SIG-M5 (cell line): Measurements from ENCODE around the gene RTN4RL1.

Experiments used
- DNase-seq: peaks from one replicate; lab custom pipeline; 2025; lab: John Stamatoyannopoulos, UW

Gene RTN4RL1

DNA sequence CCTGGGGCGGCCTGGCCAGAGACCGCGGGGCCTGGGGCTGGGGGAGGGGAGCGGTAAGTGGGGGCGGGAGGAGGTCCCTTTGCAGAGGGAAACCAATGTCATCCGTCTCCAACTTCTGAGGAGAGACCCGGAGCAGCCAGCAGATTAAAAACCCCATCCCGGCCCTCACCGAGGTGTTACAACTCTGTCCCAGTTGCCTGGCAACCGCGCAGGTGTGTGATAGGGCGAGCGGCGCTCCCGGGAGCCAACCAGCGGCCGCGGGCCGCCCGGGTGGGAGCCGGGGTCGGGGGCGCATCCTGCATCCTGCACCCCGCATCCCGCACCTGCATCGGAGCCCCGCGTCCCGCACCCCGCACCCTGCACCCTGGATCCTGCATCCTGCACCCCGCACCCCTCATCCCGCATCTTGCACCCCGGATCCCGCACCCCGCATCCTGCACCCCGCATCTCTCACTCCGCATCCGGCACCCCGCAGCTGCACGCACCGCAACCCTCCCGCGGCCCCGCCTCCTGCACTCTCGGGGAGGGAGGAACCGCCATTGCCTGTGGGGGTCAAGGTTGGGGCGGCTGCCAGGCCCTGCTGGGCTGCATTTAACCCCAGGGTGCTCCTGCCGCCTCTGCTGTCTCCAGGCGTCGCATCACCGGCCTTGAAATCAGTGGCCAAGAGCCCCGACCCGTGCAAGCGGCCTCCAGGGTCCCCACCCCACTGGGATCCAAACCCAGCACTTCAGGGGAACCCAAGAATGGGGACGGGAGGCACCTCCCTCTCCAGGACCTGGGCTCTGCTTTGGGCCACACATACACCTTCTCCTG is 47.3 kb downstream of the RTN4RL1 start:
- no peak for DNase-seq

- DNase-seq: no peak
Observed at GRCh38 chr17:1976683-1977064, 48.5 kb downstream of the RTN4RL1 start.

DNA sequence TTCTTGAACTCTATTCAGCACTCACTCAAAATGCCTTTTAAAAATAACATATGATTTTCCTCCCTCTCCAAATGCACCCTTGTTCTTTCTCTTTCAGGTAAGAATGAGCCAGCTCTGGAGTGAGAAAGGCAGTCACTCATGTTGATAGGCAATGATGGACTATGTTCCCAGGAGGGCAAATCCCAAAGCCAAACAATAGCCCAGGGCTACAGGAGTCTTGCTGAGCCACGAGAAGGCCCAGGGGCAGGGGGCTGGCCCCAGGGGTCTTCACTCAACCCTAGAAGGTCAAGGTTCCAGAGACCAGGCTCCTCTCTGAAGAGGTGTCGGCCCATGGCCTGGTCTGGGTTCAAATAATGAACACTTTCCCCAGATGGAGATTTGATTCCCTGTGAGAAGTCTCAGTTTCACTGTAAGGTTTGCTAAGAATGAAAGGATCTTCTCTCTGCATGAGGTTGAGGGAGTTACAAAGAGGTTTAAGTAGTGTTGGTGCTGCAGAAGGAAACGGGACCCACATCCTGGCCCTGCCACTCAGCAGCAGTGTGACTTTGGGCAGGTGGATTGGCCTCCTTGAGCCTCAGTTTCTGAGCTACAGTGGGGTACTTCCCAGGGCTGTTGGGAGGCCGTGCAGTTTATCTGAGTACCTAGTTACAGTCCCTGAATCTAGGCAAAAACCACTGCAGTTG is 49.0 kb downstream of the RTN4RL1 start:
- no peak for DNase-seq

DNA sequence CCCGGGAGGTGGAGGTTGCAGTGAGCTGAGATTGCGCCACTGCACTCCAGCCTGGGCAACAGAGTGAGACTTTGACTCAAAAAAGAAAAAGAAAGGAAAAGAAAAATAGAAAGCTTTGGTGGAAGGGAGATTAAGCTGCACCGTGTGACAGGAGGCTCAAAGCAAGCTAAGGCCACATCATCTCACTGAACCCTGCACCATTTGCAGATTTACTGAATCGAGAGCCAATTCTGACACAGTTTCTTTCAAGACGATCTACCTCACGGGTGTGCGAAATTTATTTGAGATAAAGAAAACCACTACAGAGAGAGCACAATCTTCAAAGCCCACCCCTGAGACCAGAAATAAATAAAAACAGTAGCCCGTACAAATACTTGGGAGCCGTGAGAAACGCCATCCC is 49.6 kb downstream of the RTN4RL1 start:
- no peak for DNase-seq

DNA sequence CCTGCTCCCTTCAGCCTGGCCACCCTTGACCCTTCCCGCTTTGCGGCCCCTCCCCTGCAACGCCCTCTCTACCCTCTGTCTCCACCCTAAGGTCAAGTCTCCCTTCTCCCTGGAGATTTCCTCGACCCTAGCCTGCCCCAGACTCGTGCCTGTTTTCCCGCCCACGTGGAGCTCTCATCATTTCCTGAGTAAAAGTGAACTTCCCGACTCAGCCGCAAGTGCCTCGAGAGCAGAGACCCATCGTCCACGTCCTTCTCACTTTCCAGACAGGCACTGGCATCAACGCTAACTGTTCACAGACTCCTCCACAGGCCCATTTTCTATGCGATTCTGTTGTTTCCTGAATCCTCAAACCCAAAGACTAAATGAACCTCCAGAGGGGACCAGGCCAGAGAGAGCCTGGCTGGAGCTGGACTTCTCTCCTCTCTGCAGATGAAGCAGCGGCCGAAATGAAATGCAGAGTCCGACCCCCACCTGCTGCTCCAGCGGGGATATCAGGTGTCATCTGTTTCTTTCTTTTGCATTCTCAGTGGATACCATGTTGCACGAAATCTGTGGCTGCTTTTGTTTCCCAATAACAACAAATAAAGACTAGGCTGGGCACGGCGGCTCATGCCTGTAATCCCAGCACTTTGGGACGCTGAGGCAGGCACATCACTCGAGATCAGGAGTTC is 52.5 kb downstream of the RTN4RL1 start:
- DNase-seq: no peak

DNA sequence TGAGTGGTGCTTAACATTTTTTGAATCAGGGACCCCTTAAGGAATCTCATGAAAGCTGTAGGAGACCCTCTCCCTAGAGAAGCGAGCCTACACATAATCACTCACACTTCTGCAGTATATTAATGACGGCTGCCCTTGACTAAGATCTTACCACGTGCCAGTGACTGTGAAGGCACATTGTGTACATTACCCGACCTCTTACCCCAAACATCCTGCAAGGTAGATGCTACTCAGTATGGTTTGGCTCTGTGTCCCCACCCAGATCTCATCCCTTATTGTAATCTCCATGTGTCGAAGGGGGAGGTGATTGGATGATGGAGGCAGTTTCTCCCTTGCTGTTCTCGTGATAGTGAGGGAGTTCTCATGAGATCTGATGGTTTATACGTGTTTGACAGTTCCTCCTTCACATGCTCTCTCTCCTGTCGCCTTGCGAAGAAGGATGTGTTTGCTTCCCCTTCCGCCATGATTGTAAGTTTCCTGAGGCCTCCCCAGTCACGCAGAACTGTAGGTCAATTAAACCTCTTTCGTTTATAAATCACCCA is 54.2 kb downstream of the RTN4RL1 start:
- DNase-seq: no peak

GRCh38 chr17:1969712-1970111 is 55.4 kb downstream of the RTN4RL1 start:
- DNase-seq: no peak

- no peak for DNase-seq
Observed at GRCh38 chr17:1967213-1967612, 57.9 kb downstream of the RTN4RL1 start.

DNA sequence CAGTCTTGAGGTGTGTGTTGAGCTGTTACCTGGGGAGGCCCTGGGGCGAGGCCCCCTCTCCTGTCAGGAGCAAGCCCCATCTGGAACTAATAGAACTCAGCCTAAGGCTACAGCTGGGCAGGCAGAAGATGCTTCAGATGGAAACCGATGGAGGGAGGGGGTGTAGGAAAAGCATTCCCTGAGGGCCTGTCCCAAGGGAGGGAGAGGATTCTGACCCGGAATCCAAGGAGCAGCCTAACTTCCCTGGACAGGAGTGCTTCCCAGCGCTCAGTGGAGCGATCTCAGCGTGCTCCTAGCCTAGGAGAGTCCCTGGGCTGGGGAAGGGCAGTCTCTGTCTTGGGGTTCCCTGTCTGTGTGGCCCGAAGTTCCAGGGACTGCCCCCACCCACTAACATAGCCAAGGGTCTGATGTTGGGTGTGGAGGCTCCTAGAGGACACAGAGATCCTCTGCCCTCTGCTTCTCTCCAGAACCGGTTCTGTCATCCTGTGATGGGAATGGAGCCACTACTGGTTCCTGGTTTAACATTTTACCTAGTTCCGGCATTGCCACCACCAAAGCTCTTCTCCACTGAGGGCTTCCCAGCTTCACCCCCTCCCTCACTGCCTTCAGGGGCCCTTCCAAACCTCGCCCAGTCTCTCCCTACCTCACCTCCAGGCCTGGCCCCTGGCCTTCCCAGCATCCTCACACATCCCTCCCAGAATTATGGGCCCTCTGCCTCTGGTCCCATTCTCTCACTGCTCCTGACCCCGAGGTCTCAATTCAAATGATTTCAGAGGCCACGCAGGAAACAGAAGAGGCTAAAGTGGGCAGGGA is 58.7 kb downstream of the RTN4RL1 start:
- DNase-seq: no peak

DNA sequence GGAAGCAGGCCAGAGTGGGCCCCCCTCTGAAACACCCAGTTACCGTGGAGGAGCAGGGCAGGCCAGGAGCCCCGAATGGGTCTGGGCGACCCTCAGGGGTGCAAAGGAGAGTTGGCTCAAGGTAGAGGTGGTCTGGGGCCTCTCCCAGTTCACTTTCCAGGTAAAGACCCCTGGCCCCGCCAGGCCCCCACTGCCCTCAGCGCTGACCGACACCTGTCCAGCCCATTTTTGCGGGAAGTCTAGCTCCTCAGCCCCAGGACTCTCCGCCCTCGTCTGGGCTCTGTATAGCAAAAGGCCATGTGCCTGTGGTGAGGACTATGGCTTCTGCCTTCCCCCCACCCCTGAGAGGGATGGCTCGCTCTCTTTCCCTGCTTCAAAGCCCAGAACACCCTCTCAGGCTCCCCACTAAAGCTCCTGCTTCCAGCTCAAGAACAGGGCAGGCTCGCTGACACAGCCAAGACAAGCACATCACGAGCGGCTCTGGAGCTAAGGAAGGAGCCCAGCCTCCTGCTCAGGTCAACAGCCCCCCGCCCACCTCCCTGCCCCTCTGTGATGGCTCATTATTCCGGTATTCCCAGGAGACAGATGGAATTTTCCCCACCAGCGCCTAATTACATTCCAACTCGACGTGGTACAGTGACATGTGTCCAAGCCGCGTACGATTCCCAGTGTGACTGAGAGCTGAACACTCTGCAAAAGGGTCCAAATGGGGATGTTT is 59.4 kb downstream of the RTN4RL1 start:
- DNase-seq: no peak

DNA sequence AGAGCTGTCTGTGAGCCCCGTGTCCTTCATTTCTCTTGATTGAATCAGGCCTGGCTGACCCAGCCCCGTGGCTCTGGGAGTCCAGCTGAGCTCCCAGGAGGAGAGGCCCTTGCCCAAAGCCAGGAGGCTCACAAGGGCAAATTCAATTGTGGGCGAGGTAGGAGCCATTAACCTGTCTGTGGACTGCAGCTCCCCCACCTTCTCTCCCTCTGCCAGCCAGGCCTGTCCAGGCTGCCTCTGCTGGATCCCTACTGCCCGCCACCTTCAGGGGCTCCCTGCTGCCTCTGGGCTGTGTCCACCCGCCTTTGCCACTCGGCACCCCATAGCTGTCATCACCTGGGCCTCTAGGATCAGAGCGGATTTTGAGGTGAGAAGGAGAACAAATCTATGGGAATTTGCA is 61.9 kb downstream of the RTN4RL1 start:
- DNase-seq: no peak

DNA sequence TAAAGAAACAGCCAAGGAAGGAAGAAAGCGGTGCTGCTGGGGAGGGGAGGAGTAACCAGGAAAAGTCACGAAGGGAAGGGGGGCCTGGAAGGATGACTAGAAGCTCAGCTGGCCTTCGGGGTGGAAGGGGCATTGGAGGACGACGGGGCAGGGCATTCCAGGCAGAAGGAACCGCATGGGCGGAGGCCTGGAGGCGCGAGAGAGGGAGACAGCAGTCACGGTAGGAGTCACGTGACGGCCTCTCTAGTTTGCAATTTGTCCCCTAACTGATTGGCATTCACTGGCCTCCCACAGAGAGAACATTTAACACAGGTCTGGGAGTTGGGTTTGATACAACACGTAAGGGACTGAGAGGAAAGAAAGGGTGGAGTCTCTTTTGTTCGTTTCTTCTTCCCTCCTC is 63.9 kb downstream of the RTN4RL1 start:
- DNase-seq: no peak

DNA sequence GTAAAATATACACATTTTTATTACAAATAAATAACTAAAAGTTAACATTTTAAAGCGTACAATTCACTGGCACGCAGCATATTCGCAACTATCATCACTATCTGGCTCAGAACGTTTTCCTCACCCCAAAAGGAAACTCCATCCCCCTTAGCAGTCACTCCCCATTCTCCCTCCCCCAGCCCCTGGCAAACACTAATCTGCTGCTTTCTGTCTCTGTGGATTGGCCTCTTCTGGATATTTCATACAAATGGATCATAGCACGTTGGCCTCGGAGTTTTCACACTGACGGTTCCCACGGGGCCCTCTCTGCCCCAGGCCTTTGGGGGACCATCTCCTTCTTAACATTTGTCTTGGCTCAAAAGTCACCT is 64.6 kb downstream of the RTN4RL1 start:
- DNase-seq: no peak

- DNase-seq: no peak
Observed at GRCh38 chr17:1959871-1960544, 65.1 kb downstream of the RTN4RL1 start.

GRCh38 chr17:1958134-1958881 is 66.8 kb downstream of the RTN4RL1 start:
- no peak for DNase-seq

GRCh38 chr17:1957037-1957436 is 68.1 kb downstream of the RTN4RL1 start:
- no peak for DNase-seq

GRCh38 chr17:1956134-1956533 is 69.0 kb downstream of the RTN4RL1 start:
- DNase-seq: no peak

DNA sequence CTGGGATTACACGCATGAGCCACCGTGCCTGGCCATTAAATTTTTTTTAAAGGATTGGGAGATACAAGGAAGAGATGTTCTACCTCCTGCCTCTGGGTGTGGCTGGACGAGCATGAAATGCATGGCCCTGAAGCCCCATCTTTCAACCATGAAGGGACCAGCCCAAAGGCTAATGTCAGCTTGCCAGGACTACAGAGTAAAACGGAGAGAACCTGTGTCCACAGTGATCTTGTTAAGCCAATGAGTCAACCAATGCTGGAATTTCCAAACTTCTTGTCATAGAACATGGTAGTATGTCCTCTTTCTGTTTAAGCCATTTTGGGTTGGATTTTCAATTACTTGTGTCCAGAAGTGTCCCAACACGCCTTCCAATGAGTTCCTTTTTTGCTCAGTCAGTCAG is 71.3 kb downstream of the RTN4RL1 start:
- no peak for DNase-seq

- DNase-seq: no peak
Observed at GRCh38 chr17:1951920-1952319, 73.2 kb downstream of the RTN4RL1 start.

- no peak for DNase-seq
Observed at GRCh38 chr17:1949754-1950153, 75.4 kb downstream of the RTN4RL1 start.
